Body of pancreas (tissue), 4 donors: ENCODE results near the gene ENHO. TPM values are rescaled to one million over a fixed set of nuclear protein-coding genes. Genes with fewer than 3 reads are reported as not detected.

Experiments
- ATAC-seq: fragments of 150-250 bp; one replicate; pipeline ENCODE4 v1.9.1; 2016
- DNase-seq, 4 donors: peaks; one replicate each; pipeline ENCODE4 v3.0.0-alpha.2; 2019
- H3K27ac ChIP-seq, 4 donors: fragments of 200-600 bp; sonication (generic); 1 replicate in 3 of 4; 2 replicates in 1 of 4; pipeline versions ENCODE4 v1.5.1 to v1.6.1; 2016 to 2019; ENCODE audit warnings: mild to moderate bottlenecking in 1 of 4, mixed read lengths in 1 of 4, moderate library complexity in 1 of 4
- H3K27me3 ChIP-seq, 2 donors: fragments of 200-600 bp; sonication (generic); one replicate each; pipeline ENCODE4 v1.6.0; 2016; ENCODE audit warnings: mild to moderate bottlenecking in 1 of 2
- H3K36me3 ChIP-seq, 2 donors: fragments of 200-600 bp; sonication (generic); replicated peaks in 1 of 2; 2 replicates each; pipeline ENCODE4 v1.5.1; 2016; ENCODE audit warnings: low read depth in 2 of 2; ENCODE audit not compliant: insufficient read depth in 1 of 2
- H3K4me1 ChIP-seq: fragments of 200-600 bp; sonication (generic); one replicate; pipeline ENCODE4 v1.6.0; 2016
- H3K4me3 ChIP-seq, 2 donors: fragments of 200-600 bp; sonication (generic); 1 replicate in 1 of 2; 2 replicates in 1 of 2; pipeline ENCODE4 v1.5.1; 2016 to 2019
- H3K9me3 ChIP-seq, 3 donors: fragments of 200-600 bp; sonication (generic); 1 replicate in 2 of 3; 2 replicates in 1 of 3; pipeline ENCODE4 v1.5.1; 2016
- POLR2A ChIP-seq, 3 donors: fragments of 450-650 bp; IDR thresholded peaks; one replicate each; pipeline ENCODE4 v1.6.1; 2016; ENCODE audit warnings: antibody characterized with exemption in 3 of 3, mild to moderate bottlenecking in 2 of 3
- WGBS, 2 donors: methylation state at CpG; one replicate each; pipeline ENCODE4 v1.1.5; 2017; 5-methylcytosine and 5-hydroxymethylcytosine counted together
- intact Hi-C: fragments of 100-400 bp; cut with DNase I; formaldehyde crosslinking; loops from one replicate; pipeline ENCODE4 v1.15.1; 2023
- total RNA-seq, 2 donors: library from RNA; depleted of rRNA; stranded (reverse); fragments of >200 nt; gene quantifications; one replicate each; pipeline ENCODE4 v1.1.0, GENCODE V29; 2016
- TF ChIP-seq, protein P1 (sequence below), 7 experiments: fragments of 450-650 bp in 4 of 7; fragments of 200-600 bp in 3 of 7; sonication (generic) in 3 of 7; IDR thresholded peaks; one replicate each; pipeline ENCODE4 v1.5.1; 2016 to 2019; ENCODE audit warnings: antibody characterized with exemption in 7 of 7

Gene ENHO
- total RNA-seq, 2 donors from 2014 or later: 2.9 TPM; not detected in 1

DNA sequence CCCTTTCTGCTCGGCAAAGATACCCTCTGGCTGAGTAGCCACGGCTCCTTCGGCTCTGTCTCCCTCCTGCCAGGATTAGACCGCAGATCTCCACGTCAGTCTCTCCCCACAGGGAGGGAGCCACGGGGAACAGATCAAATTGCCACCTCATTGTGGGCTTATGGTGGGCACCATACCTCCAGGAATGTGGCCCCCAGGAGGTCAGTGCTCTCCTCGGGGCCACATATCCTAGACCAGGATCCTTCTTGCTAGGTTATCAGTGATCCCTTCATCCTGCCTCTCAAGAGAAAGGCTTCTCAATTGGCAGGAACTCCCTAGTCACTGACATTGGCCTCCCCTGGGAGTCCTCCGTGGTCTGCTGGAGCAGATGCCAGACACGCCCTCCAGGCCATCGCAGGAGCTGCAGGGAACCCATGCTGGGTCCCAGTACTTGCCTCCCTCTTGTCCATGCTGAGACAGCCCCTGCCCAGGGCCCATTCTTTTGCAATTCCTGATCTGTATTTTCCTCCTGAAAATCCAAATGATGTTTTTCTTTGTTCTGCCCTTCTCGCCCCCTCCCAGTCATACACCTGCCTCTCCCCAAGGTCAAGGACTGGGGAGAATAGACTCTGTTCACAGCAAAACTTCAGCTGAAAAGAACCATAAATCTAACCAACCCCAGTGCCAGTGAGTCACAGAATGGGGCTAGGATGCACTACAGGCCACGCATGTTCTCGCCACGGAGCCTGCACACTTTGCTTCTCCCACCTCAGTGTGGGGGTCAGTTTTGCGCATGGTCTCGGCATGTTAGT, 31.6 kb upstream of the ENHO start:
- H3K27me3 ChIP-seq: no peaks in the 10 kb centered on the region
- H3K9me3 ChIP-seq: no peaks in the 10 kb centered on the region
- ATAC-seq (no peak), DNase-seq (no peak)
- H3K36me3 ChIP-seq: no peaks in the 10 kb centered on the region
- peaks cover 2% of the 10 kb centered on the region for H3K4me1 ChIP-seq
- TF ChIP-seq POLR2A (IDR thresholded peaks at IDR 0.05): no peak
- TF ChIP-seq, protein P1, sequence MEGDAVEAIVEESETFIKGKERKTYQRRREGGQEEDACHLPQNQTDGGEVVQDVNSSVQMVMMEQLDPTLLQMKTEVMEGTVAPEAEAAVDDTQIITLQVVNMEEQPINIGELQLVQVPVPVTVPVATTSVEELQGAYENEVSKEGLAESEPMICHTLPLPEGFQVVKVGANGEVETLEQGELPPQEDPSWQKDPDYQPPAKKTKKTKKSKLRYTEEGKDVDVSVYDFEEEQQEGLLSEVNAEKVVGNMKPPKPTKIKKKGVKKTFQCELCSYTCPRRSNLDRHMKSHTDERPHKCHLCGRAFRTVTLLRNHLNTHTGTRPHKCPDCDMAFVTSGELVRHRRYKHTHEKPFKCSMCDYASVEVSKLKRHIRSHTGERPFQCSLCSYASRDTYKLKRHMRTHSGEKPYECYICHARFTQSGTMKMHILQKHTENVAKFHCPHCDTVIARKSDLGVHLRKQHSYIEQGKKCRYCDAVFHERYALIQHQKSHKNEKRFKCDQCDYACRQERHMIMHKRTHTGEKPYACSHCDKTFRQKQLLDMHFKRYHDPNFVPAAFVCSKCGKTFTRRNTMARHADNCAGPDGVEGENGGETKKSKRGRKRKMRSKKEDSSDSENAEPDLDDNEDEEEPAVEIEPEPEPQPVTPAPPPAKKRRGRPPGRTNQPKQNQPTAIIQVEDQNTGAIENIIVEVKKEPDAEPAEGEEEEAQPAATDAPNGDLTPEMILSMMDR (IDR thresholded peaks at IDR 0.05): no peak
- no peak overlapping the region for H3K27ac ChIP-seq
- no peak overlapping the region for H3K4me3 ChIP-seq
- intact Hi-C loops: loop anchor here (5.0 kb wide), 1 partner anchor 33 kb away; the partner anchor contains the start of gene CNTFR
- 60% methylated on average over 10 to 16 of the region's 16 CpGs for WGBS, 2 donors

DNA sequence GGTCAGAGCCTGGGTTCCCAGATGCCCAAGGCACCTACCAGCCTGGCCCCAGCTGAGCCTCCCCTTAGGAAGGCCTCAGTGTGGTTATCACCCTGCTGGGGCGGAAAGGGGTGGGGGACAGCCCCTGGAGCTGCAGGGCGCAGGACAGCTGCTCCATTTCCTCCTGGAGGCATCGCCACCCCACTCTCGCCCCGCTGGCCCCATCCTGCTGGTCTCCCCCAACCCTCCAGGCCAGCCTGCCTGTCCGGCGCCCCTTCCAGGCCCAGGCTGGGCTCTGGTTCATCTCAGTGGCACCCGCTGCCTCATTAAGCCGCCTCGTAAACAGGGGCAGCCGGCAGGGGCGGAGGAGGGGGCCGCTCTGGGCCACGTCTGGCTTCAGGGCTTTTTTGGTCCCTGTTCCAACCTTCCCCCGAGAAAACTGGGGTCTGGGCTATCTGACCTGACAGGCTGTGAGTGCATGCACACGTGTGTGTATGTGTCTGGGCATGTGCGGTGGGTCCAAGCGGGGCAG, 30.8 kb upstream of the ENHO start:
- TF ChIP-seq POLR2A (IDR thresholded peaks at IDR 0.05): no peak
- TF ChIP-seq, protein P1 (IDR thresholded peaks at IDR 0.05): no peak
- H3K4me1 ChIP-seq: no peaks in the 10 kb centered on the region
- ATAC-seq: no peak
- no peaks in the 10 kb centered on the region for H3K36me3 ChIP-seq
- H3K9me3 ChIP-seq: no peaks in the 10 kb centered on the region
- no peak overlapping the region for H3K27ac ChIP-seq
- intact Hi-C loops: loop anchor here (5.0 kb wide), 1 partner anchor 34 kb away; the partner anchor contains the start of gene CNTFR
- H3K27me3 ChIP-seq: no peaks in the 10 kb centered on the region
- H3K4me3 ChIP-seq: no peak overlapping the region
- no peak for DNase-seq
- 79 to 88% methylated on average over 6 to 17 of the region's 18 CpGs for WGBS, 2 donors

DNA sequence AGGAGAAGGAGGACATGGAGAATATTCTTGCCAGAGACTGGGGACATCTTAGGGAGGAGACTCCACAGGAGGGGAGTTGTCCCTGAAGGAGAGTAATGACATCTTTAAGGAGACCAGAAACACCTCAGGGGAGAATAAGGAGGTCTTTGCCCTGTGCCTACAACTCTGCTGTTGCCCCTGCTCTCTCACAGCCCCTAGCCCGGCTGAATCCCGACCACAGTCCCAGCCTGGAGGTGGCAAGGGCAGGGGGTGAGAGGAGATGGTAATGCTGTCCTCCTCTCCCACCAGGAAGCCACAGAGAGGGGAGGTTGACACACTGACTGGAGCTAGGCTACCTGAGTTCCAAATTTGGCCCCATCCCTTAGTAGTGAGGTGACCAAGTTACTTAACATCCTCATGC, 30.2 kb upstream of the ENHO start:
- 94 to 95% methylated on average over 2 of the region's 2 CpGs for WGBS, 2 donors
- Histone ChIP-seq H3K4me3 (no peak overlapping the region), H3K4me1 (no peaks in the 10 kb centered on the region), H3K27ac (no peak overlapping the region), H3K27me3 (no peaks in the 10 kb centered on the region), H3K36me3 (no peaks in the 10 kb centered on the region), H3K9me3 (no peaks in the 10 kb centered on the region)
- ATAC-seq: no peak
- intact Hi-C loops: loop anchor here (5.0 kb wide), 1 partner anchor 34 kb away; the partner anchor contains the start of gene CNTFR
- no peak for DNase-seq
- TF ChIP-seq, protein P1 (IDR thresholded peaks at IDR 0.05): no peak
- TF ChIP-seq POLR2A (IDR thresholded peaks at IDR 0.05): no peak

DNA sequence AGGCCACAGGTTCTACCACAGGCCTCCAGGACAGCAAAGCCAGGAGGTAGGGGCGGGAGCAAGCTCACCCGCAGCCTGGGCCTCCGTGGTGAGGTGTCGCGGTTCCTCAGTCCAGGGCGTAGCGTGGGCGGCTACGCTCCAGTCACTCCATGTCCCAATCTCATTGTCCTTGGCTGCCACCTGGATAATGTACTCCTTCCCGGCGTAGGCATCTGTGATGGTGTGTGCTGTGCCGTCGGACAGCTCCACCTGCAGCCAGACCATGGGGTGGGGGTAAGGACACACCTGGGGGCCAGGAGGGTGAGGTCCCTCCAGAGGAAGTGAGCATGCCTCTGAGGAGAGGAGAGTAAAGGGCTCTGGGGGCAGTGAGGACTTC, 29.8 kb upstream of the ENHO start:
- no peak for TF ChIP-seq POLR2A (IDR thresholded peaks at IDR 0.05)
- TF ChIP-seq, protein P1 (IDR thresholded peaks at IDR 0.05): no peak
- ATAC-seq: no peak
- H3K36me3 ChIP-seq: no peaks in the 10 kb centered on the region
- WGBS, 2 donors: 71 to 81% methylated on average over 9 to 13 of the region's 13 CpGs
- H3K4me1 ChIP-seq: peaks cover 4% of the 10 kb centered on the region
- no peaks in the 10 kb centered on the region for H3K27me3 ChIP-seq
- H3K27ac ChIP-seq: no peak overlapping the region
- no peaks in the 10 kb centered on the region for H3K9me3 ChIP-seq
- no peak overlapping the region for H3K4me3 ChIP-seq
- intact Hi-C loops: loop anchor here (5.0 kb wide), 1 partner anchor 35 kb away; the partner anchor contains the start of gene CNTFR
- no peak for DNase-seq
